Measurements from ENCODE around the gene MED22. TPM values are rescaled to one million over a fixed set of nuclear protein-coding genes. Genes with fewer than 3 reads are reported as not detected.
A peak's percentile ranks its signal among the peaks of the same experiment; 100 is the strongest.

MED22 gene
- total RNA-seq, 1 experiment from 2014 or later = 32.6 TPM

DNA sequence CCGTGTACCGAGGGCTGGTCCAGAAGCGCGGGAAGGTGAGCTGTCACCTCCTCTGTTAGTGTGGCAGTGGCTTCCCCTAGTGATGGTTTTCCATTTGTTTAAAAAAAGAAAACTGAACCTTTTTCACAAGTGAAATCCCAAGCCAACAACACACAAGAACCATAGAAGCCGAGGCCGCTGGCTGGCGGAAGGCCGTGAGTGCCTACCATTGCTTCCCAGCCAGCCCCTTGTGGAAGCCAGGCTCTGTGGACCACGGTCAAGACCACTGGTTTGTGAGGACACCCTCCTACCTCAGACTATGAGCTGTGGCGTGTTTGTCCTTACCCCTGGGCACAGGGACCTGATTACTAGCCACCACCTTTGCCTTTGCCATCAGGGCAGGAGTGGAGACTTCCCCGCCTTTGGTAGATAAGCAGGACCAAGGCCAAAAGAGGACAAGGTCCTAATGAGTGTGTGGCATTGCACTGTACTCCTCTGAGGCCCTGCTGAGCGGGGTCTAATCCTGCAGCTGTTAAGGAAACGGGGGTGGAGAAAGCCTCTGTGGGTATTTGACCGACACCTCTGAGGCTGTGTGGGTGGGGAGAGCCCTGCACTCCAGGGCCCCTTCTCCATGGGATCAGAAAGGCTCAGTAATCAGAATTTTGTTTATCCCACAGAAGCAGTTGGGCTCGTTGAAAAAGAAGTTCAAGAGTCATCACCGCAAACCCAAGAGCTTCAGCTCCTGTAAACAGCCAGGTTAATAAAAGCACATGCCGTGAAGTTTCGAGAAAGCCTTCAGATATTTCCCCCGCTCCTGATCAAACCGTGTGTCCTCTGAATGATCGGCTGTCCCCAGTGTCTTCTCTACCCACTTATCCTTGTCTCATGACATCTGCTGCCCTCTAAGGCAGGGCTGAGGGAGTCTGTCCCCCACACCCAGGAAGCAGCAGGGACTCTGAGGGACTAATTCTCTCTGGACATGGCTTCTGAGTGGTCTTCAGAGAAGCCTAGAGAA is 12.8 kb upstream of the MED22 start:
- no peaks in the 10 kb centered on the region for H3K27me3 Mint-ChIP-seq (ENCODE audit: insufficient read depth, unreplicated experiment)
- CTCF ChIA-PET = interaction anchor here (0.6 kb wide), 1 partner anchor 102 kb away, joined by 3 read pairs; no protein-coding TSS in a partner anchor
- TF ChIP-seq, protein P1, sequence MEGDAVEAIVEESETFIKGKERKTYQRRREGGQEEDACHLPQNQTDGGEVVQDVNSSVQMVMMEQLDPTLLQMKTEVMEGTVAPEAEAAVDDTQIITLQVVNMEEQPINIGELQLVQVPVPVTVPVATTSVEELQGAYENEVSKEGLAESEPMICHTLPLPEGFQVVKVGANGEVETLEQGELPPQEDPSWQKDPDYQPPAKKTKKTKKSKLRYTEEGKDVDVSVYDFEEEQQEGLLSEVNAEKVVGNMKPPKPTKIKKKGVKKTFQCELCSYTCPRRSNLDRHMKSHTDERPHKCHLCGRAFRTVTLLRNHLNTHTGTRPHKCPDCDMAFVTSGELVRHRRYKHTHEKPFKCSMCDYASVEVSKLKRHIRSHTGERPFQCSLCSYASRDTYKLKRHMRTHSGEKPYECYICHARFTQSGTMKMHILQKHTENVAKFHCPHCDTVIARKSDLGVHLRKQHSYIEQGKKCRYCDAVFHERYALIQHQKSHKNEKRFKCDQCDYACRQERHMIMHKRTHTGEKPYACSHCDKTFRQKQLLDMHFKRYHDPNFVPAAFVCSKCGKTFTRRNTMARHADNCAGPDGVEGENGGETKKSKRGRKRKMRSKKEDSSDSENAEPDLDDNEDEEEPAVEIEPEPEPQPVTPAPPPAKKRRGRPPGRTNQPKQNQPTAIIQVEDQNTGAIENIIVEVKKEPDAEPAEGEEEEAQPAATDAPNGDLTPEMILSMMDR (IDR thresholded peaks at IDR 0.05; ENCODE audit: unreplicated experiment) = no peak
- H3K9me3 Mint-ChIP-seq (ENCODE audit: unreplicated experiment) = no peaks in the 10 kb centered on the region
- intact Hi-C loops (cut with micrococcal nuclease) = no loop called here
- DNase-seq (ENCODE audit: unreplicated experiment) = no peak
- no TSS peak for BruUV-seq (replicated peaks)
- H3K27ac Mint-ChIP-seq (ENCODE audit: low read depth, unreplicated experiment) = no peak overlapping the region
- H3K4me1 Mint-ChIP-seq (ENCODE audit: insufficient read depth, unreplicated experiment) = peaks cover 18% of the 10 kb centered on the region
- POLR2A ChIA-PET = interaction anchor here (1.2 to 2.0 kb wide), 2 partner anchors 12 to 16 kb away, joined by 3 to 7 read pairs; partner anchors contain the start of genes MED22, RPL7A and STKLD1
- H3K36me3 Mint-ChIP-seq (ENCODE audit: insufficient read depth, unreplicated experiment) = peaks cover 63% of the 10 kb centered on the region
- H3K4me3 Mint-ChIP-seq (ENCODE audit: unreplicated experiment) = no peak overlapping the region

DNA sequence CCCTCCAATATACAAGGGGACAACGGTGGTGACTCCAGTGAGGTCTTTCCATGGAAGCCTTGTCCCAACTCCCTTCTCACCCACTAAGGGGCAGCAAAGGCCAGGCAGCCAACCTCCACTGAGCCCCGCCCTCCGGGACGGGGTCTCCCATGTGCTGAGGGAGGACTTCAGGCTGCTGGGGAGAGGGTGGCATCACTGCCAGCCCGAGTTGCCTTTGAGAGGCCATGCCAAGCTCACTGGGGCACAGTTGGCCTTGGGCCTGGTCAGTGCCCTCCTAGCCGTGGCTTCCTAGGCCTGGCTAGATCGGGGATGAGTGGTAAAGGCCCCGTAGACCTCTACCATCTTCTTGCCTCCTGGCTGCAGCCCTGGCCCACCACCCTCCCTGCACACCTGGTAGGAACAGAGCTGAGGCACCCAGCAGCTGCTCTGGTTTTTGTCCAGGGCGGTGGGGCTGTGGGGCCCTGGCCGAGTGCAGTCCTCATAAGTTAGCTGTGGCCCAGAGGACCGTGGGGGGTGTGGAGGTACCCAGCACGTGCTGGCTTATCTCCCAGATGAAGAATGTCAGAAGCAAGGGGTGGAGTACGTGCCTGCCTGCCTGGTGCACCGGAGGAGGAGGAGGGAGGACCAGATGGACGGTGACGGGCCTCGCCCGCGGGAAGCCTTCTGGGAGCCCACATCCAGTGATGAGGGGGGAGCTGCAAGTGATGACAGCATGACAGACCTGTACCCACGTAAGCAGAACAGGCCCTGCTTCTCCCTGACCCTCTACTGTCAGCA is 11.7 kb upstream of the MED22 start:
- no peaks in the 10 kb centered on the region for H3K27me3 Mint-ChIP-seq (ENCODE audit: insufficient read depth, unreplicated experiment)
- no peak overlapping the region for H3K4me3 Mint-ChIP-seq (ENCODE audit: unreplicated experiment)
- H3K9me3 Mint-ChIP-seq (ENCODE audit: unreplicated experiment) = no peaks in the 10 kb centered on the region
- BruUV-seq (replicated peaks) = no TSS peak
- TF ChIP-seq, protein P1 (IDR thresholded peaks at IDR 0.05; ENCODE audit: unreplicated experiment) = no peak
- peaks cover 18% of the 10 kb centered on the region for H3K4me1 Mint-ChIP-seq (ENCODE audit: insufficient read depth, unreplicated experiment)
- H3K36me3 Mint-ChIP-seq (ENCODE audit: insufficient read depth, unreplicated experiment) = peaks cover 55% of the 10 kb centered on the region
- no peak overlapping the region for H3K27ac Mint-ChIP-seq (ENCODE audit: low read depth, unreplicated experiment)
- ChIA-PET CTCF (interaction anchor here (1.0 kb wide), 2 partner anchors 11 to 15 kb away, joined by 3 to 5 read pairs; no protein-coding TSS in a partner anchor), POLR2A (interaction anchor here (2.0 to 4.1 kb wide), 2 partner anchors 11 to 12 kb away, joined by 7 to 48 read pairs; partner anchors contain the start of genes MED22 and RPL7A)
- intact Hi-C loops (cut with micrococcal nuclease) = no loop called here
- DNase-seq (ENCODE audit: unreplicated experiment) = peak; percentile 23

DNA sequence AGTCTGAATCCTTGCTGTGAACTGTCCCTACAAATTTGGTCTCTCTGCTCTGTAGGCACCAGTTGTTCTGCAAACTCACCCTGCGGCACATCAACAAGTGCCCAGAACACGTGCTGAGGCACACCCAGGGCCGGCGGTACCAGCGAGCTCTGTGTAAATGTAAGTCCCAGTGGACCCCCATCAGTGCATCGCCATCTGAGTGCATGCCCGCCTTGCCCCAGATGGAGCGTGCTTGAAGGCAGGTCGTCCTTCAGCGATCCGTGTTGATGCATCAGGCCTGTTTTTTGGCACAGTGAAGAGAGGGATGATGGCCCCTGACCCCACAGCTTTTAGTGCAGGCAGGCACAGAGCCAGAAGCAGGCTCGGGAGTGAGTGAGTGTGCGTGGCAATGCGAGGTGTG is 9.7 kb upstream of the MED22 start:
- peak overlapping the region; percentile 78 for H3K4me3 Mint-ChIP-seq (ENCODE audit: unreplicated experiment)
- ChIA-PET CTCF (interaction anchor here (0.6 to 1.0 kb wide), 4 partner anchors 9 to 105 kb away, joined by 3 to 4 read pairs (median 3); no protein-coding TSS in a partner anchor), POLR2A (interaction anchor here (0.7 to 4.2 kb wide), 6 partner anchors 10 to 619 kb away, joined by 3 to 65 read pairs (median 21); partner anchors contain the start of genes MED22, RPL7A and STKLD1)
- no peaks in the 10 kb centered on the region for H3K9me3 Mint-ChIP-seq (ENCODE audit: unreplicated experiment)
- peaks cover 18% of the 10 kb centered on the region for H3K4me1 Mint-ChIP-seq (ENCODE audit: insufficient read depth, unreplicated experiment)
- peaks cover 53% of the 10 kb centered on the region for H3K36me3 Mint-ChIP-seq (ENCODE audit: insufficient read depth, unreplicated experiment)
- no peak for DNase-seq (ENCODE audit: unreplicated experiment)
- intact Hi-C loops (cut with micrococcal nuclease) = no loop called here
- TF ChIP-seq, protein P1 (IDR thresholded peaks at IDR 0.05; ENCODE audit: unreplicated experiment) = no peak
- BruUV-seq (replicated peaks) = no TSS peak
- no peak overlapping the region for H3K27ac Mint-ChIP-seq (ENCODE audit: low read depth, unreplicated experiment)
- no peaks in the 10 kb centered on the region for H3K27me3 Mint-ChIP-seq (ENCODE audit: insufficient read depth, unreplicated experiment)

All from MCF 10A (cell line).